Large intestine (tissue), 3 donors: ENCODE measurements around the gene SMG7. TPM values are rescaled to one million over a fixed set of nuclear protein-coding genes. Genes with fewer than 3 reads are reported as not detected.
A peak's percentile ranks its signal among the peaks of the same experiment; 100 is the strongest.

Experiments
- DNase-seq, 2 donors: peaks; one replicate each; pipeline versions ENCODE4 v3.0.0 to v3.0.0-alpha.2; 2013
- H3K27ac ChIP-seq: one replicate; pipeline ENCODE4 v1.5.1; 2013; ENCODE audit warnings: low read length
- H3K27me3 ChIP-seq: 2 replicates; pipeline ENCODE4 v1.6.1; 2013; ENCODE audit warnings: low read length; ENCODE audit not compliant: control insufficient read depth, insufficient read depth
- H3K36me3 ChIP-seq: 2 replicates; pipeline ENCODE4 v1.6.1; 2013; ENCODE audit warnings: low read length; ENCODE audit not compliant: control insufficient read depth, insufficient read depth
- H3K4me1 ChIP-seq: one replicate; pipeline ENCODE4 v1.6.1; 2013; ENCODE audit warnings: low read length; ENCODE audit not compliant: control insufficient read depth, insufficient read depth
- H3K4me3 ChIP-seq: one replicate; pipeline ENCODE4 v1.5.1; 2013; ENCODE audit warnings: low read length
- H3K9me3 ChIP-seq: one replicate; pipeline ENCODE4 v1.6.1; 2013; ENCODE audit warnings: mild to moderate bottlenecking, low read depth, low read length, moderate library complexity; ENCODE audit not compliant: control insufficient read depth
- WGBS: methylation state at CpG from one replicate; pipeline ENCODE4 v1.1.5; 2013; ENCODE audit warnings: low lambda C conversion rate; ENCODE audit not compliant: insufficient coverage; 5-methylcytosine and 5-hydroxymethylcytosine counted together
- polyA plus RNA-seq: library from polyadenylated mRNA; unstranded; fragments of 120-200 nt; gene quantifications from one replicate; pipeline ENCODE4 v1.2.1, GENCODE V29; 2013

Gene SMG7
- polyA plus RNA-seq, 1 donor: 48.0 TPM

DNA sequence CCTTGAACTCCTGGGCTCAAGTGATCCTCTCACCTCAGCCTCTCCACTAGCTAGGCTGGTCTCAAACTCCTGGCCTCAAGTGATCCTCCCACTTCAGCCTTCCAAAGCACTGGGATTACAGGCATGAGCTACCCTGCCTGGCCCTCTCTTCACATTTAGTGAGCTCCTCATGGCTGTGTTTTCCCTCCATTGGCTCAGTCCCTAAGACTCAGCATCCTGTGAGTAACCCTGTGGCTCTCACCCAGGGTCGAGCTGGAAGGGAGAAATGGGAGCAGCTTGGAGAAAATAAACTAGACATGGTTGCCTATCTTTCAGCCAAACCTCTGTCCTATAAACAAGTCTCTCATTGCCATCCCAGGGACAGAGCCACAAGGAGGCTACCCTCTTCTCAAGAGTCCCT is 100.4 kb downstream of the SMG7 start:
- no CpG with 5 or more reads among the region's 1 CpG for WGBS
- Histone ChIP-seq H3K4me1 (no peaks in the 10 kb centered on the region), H3K4me3 (no peak overlapping the region), H3K27ac (no peak overlapping the region), H3K36me3 (no peaks in the 10 kb centered on the region), H3K27me3 (no peaks in the 10 kb centered on the region), H3K9me3 (no peaks in the 10 kb centered on the region)
- DNase-seq: no peak

- Histone ChIP-seq H3K27me3 (no peaks in the 10 kb centered on the region), H3K4me1 (peaks cover 12% of the 10 kb centered on the region), H3K9me3 (no peaks in the 10 kb centered on the region), H3K36me3 (no peaks in the 10 kb centered on the region), H3K27ac (no peak overlapping the region), H3K4me3 (no peak overlapping the region)
- DNase-seq: no peak
- no CpG with 5 or more reads among the region's 5 CpGs for WGBS
Measured at GRCh38 chr1:183575606-183576005, 103.3 kb downstream of the SMG7 start.

DNA sequence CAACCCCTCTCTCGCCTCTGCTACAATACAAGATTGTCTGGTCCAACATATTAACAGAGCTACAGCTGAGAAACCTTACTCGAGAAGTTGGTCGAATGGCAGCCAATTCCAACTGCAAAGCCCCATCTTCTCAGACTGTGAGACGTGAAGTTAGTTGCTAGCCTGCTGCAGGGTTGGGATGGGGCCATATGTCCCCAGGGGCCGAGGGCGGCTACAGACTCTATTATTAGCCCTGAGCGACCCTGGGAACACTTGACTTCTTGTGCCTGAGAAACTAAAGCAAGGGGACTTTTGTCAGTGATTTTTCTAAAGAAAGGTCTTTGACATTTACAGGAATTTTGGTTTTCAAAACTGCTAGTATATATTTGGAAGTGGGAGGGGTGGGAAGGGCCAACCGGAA is 104.2 kb downstream of the SMG7 start:
- WGBS: 100% methylated on average over 1 of the region's 8 CpGs
- no peak overlapping the region for H3K4me3 ChIP-seq
- H3K27me3 ChIP-seq: no peaks in the 10 kb centered on the region
- no peaks in the 10 kb centered on the region for H3K9me3 ChIP-seq
- H3K4me1 ChIP-seq: peaks cover 12% of the 10 kb centered on the region
- no peak overlapping the region for H3K27ac ChIP-seq
- no peak for DNase-seq
- H3K36me3 ChIP-seq: no peaks in the 10 kb centered on the region

DNA sequence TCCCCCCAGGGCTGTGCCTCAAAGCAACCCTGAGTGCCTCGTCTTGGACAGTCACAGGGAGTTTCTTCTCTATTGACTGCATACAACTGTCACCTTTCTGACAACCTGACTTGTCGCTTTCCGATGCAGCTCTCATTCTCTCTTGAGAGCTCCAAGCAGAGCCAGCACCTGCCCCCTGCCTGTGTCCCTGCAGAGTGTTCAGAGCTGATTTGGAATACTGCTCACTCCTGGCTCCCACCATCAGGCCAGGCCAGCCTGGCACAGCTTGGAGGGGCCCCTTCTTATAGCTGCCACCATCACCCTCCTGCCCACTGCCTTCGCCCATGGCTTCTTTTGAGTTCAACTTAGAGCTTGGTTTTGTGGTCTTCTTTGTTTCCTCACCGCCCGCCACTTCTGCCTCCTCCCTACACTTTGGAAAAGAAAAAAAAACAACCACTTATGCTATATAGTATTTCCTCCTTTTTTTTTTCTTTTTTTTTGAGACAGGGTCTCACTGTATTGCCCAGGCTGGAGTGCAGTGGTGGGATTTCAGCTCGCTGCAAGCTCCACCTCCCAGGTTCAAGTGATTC is 105.7 kb downstream of the SMG7 start:
- Histone ChIP-seq H3K4me3 (no peak overlapping the region), H3K27ac (no peak overlapping the region), H3K36me3 (no peaks in the 10 kb centered on the region), H3K9me3 (no peaks in the 10 kb centered on the region), H3K4me1 (peaks cover 17% of the 10 kb centered on the region), H3K27me3 (no peaks in the 10 kb centered on the region)
- WGBS: 87% methylated on average over 3 of the region's 7 CpGs
- DNase-seq: no peak

DNA sequence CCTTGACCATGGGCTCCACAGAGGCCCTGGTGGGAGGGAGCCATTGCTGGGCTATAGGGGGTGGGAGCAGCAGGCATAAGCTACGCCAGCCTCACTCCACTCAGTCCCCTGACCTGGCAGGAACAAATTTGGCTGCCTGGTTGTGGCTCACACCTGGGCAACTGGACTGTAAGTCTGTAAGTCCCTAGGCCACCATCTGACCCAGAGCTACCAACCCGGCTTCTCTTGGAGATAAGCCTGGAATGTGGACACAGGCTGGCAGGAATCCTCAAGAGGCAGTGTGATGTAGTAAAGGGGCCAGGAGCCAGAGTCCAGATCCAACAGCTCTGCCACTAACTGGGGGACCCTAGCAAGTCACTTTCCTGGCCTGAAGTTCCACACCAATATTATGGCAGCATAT is 106.6 kb downstream of the SMG7 start:
- Histone ChIP-seq H3K27ac (peak overlapping the region; percentile 40), H3K27me3 (no peaks in the 10 kb centered on the region), H3K9me3 (no peaks in the 10 kb centered on the region), H3K36me3 (no peaks in the 10 kb centered on the region), H3K4me3 (no peak overlapping the region), H3K4me1 (peaks cover 17% of the 10 kb centered on the region)
- DNase-seq: peak; percentile 69 to 72
- WGBS: no CpG with 5 or more reads among the region's 2 CpGs

- Histone ChIP-seq H3K36me3 (no peaks in the 10 kb centered on the region), H3K9me3 (no peaks in the 10 kb centered on the region), H3K4me3 (no peak overlapping the region), H3K4me1 (peaks cover 17% of the 10 kb centered on the region), H3K27me3 (no peaks in the 10 kb centered on the region), H3K27ac (no peak overlapping the region)
- peak; percentile 27 to 33 for DNase-seq
- WGBS: no CpG with 5 or more reads among the region's 8 CpGs
Measured at GRCh38 chr1:183580281-183580682, 108.0 kb downstream of the SMG7 start.

- DNase-seq: peak; percentile 44 to 75
- H3K27me3 ChIP-seq: no peaks in the 10 kb centered on the region
- H3K4me1 ChIP-seq: peaks cover 17% of the 10 kb centered on the region
- no peaks in the 10 kb centered on the region for H3K36me3 ChIP-seq
- no CpG with 5 or more reads among the region's 12 CpGs for WGBS
- H3K27ac ChIP-seq: peak overlapping the region; percentile 24
- no peak overlapping the region for H3K4me3 ChIP-seq
- H3K9me3 ChIP-seq: no peaks in the 10 kb centered on the region
Measured at GRCh38 chr1:183582021-183582713, 109.9 kb downstream of the SMG7 start.

GRCh38 chr1:183583466-183583865 is 111.2 kb downstream of the SMG7 start:
- DNase-seq: no peak
- no peaks in the 10 kb centered on the region for H3K27me3 ChIP-seq
- peaks cover 16% of the 10 kb centered on the region for H3K4me1 ChIP-seq
- no CpG with 5 or more reads among the region's 6 CpGs for WGBS
- H3K36me3 ChIP-seq: no peaks in the 10 kb centered on the region
- H3K9me3 ChIP-seq: no peaks in the 10 kb centered on the region
- H3K27ac ChIP-seq: no peak overlapping the region
- no peak overlapping the region for H3K4me3 ChIP-seq

- Histone ChIP-seq H3K36me3 (no peaks in the 10 kb centered on the region), H3K4me1 (peaks cover 19% of the 10 kb centered on the region), H3K4me3 (no peak overlapping the region), H3K27me3 (no peaks in the 10 kb centered on the region), H3K27ac (no peak overlapping the region), H3K9me3 (no peaks in the 10 kb centered on the region)
- DNase-seq: no peak
- WGBS: no CpG with 5 or more reads among the region's 5 CpGs
Measured at GRCh38 chr1:183584147-183584546, 111.8 kb downstream of the SMG7 start.

GRCh38 chr1:183585038-183585437 is 112.7 kb downstream of the SMG7 start:
- peaks cover 17% of the 10 kb centered on the region for H3K4me1 ChIP-seq
- H3K9me3 ChIP-seq: no peaks in the 10 kb centered on the region
- no CpG with 5 or more reads among the region's 6 CpGs for WGBS
- no peak overlapping the region for H3K27ac ChIP-seq
- no peaks in the 10 kb centered on the region for H3K27me3 ChIP-seq
- no peak for DNase-seq
- no peaks in the 10 kb centered on the region for H3K36me3 ChIP-seq
- no peak overlapping the region for H3K4me3 ChIP-seq

DNA sequence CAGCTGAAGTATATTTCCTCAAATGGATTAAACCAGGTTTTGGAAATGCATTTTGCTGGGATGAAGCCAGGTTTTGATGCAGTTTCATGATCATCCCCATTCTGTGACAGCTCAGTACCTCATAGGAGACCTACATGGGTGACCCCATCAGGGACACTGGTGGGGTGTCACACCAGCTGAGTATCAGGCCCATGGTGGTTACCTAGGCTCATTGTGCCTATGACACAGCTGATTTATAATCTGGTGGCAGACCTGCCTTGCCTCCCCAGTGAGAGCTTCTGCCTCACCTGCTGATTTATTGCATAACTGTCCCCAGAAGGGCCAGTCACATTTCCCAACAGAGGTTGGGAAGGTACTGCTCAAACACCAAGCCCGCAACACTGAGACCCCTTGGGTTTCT is 114.2 kb downstream of the SMG7 start:
- no peaks in the 10 kb centered on the region for H3K27me3 ChIP-seq
- H3K27ac ChIP-seq: no peak overlapping the region
- peaks cover 12% of the 10 kb centered on the region for H3K4me1 ChIP-seq
- H3K36me3 ChIP-seq: no peaks in the 10 kb centered on the region
- no peak for DNase-seq
- WGBS: no CpG with 5 or more reads among the region's 1 CpG
- no peaks in the 10 kb centered on the region for H3K9me3 ChIP-seq
- H3K4me3 ChIP-seq: no peak overlapping the region
